ENCODE data around the gene UBR3.

DNA sequence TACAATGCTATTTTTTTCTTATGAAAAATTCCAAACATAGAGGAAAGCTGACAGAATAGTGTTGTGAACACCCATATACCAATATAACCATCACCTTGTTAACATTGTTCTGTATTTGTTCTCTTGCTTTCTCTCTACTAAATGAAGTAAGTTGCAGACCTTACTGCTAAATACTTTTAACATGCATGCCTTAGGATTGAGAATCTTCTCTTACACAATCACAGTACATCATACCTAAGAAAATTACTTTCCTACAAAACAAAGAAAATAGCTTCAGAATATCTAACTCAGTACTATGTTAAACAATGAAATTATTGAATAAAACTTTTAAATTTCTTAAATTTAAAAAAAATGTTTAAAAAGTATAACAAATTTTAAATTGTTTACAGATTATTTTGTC is 136.5 kb downstream of the UBR3 start:
- TF ChIP-seq TAF1 (IDR thresholded peaks at IDR 0.05; ENCODE audit: low read depth, low read length) (no peak), POLR2AphosphoS5 (IDR thresholded peaks at IDR 0.05; ENCODE audit: low read depth, low read length) (no peak), POLR2A (IDR thresholded peaks at IDR 0.05; ENCODE audit: low read depth, low read length) (no peak)

All from GM12891 (cell line).